Fibroblast of villous mesenchyme (primary cell): Measurements from ENCODE around the gene ACOXL. TPM values are rescaled to one million over a fixed set of nuclear protein-coding genes. Genes with fewer than 3 reads are reported as not detected.

ENCODE experiments used
- DNase-seq: peaks from one replicate; pipeline ENCODE4 v3.0.0-alpha.2; 2010; ENCODE audit warnings: low read depth
- H3K4me3 ChIP-seq: 2 replicates; pipeline ENCODE4 v1.5.1; 2011; ENCODE audit warnings: low read depth, mild to moderate bottlenecking, low read length
- total RNA-seq: library from RNA; depleted of rRNA; stranded (reverse); fragments of >200 nt; gene quantifications from 2 replicates; pipeline ENCODE4 v1.2.3, GENCODE V29; 2012
- TF ChIP-seq, protein P1 (sequence below): IDR thresholded peaks from 2 replicates; pipeline ENCODE4 v1.5.1; 2012; ENCODE audit warnings: low read depth, mild to moderate bottlenecking, low read length; ENCODE audit not compliant: insufficient read depth

ACOXL gene
- total RNA-seq, 1 donor, result not detected

GRCh38 chr2:111017909-111018308 lies 285.5 kb downstream of the ACOXL start:
- H3K4me3 ChIP-seq, result no peak overlapping the region
- TF ChIP-seq, protein P1, sequence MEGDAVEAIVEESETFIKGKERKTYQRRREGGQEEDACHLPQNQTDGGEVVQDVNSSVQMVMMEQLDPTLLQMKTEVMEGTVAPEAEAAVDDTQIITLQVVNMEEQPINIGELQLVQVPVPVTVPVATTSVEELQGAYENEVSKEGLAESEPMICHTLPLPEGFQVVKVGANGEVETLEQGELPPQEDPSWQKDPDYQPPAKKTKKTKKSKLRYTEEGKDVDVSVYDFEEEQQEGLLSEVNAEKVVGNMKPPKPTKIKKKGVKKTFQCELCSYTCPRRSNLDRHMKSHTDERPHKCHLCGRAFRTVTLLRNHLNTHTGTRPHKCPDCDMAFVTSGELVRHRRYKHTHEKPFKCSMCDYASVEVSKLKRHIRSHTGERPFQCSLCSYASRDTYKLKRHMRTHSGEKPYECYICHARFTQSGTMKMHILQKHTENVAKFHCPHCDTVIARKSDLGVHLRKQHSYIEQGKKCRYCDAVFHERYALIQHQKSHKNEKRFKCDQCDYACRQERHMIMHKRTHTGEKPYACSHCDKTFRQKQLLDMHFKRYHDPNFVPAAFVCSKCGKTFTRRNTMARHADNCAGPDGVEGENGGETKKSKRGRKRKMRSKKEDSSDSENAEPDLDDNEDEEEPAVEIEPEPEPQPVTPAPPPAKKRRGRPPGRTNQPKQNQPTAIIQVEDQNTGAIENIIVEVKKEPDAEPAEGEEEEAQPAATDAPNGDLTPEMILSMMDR, result no peak
- no peak for DNase-seq

DNA sequence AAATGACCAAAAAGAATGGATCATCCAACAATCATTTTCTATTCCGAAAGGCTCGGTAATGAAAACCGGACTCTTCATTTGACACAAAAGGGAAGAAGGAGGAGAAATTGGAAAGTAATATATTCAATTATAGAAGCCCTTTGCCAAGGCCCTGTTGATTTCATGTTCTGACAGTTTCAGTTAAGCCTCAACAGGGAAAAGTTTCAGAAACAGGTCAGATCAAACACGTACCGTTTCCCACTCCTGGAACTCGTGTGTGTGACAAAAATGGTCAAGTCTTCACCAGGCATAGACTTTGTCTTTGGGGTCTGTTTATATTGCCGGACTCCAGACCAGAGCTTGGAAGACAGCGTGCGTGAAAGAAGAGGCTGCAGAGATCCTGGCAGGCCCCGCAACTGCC lies 287.0 kb downstream of the ACOXL start:
- no peak for DNase-seq
- TF ChIP-seq, protein P1, result no peak
- no peak overlapping the region for H3K4me3 ChIP-seq

DNA sequence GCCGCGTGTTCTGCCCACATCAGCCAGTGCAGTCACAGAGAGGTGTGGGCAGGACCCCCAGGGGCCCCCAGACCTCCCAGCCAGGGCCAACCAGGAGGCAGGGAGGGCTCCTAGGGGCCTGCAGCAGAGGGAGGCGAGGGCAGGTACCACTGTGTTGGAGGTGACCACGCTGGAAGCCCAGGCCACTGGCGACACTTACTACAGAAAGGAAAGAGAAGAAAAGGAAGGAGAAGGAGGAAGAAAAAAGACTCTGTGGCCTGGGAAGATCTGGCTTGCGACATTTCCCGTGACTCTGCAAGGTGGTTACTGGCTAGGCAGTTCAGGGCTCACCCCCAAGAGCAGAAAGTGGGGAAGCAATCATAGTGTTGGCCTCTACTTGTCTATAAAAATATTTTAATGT lies 290.3 kb downstream of the ACOXL start:
- TF ChIP-seq, protein P1, result no peak
- no peak for DNase-seq
- no peak overlapping the region for H3K4me3 ChIP-seq

- DNase-seq, result no peak
- H3K4me3 ChIP-seq, result no peak overlapping the region
- TF ChIP-seq, protein P1, result no peak
These were observed 292.1 kb downstream of the ACOXL start for GRCh38 chr2:111024496-111024895.

DNA sequence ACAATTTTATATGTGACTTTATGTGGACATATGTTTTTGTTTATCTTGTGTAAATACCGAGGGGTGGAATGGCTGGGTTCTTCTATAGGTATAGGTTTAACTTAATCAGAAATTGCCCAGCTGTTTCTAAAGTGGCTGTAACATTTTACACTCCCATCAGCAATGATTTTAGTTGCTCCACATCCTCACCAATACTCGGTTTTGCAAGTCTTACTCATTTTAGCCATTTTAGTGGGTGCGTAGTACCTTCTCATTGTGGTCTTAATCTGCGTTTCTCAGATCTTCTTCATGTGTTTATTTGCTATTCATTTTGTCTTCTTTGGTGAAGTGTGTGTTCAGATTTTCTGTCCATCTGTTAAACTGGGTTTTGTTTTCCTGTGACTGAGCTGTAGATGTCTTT lies 292.9 kb downstream of the ACOXL start:
- H3K4me3 ChIP-seq, result no peak overlapping the region
- TF ChIP-seq, protein P1, result no peak
- no peak for DNase-seq

DNA sequence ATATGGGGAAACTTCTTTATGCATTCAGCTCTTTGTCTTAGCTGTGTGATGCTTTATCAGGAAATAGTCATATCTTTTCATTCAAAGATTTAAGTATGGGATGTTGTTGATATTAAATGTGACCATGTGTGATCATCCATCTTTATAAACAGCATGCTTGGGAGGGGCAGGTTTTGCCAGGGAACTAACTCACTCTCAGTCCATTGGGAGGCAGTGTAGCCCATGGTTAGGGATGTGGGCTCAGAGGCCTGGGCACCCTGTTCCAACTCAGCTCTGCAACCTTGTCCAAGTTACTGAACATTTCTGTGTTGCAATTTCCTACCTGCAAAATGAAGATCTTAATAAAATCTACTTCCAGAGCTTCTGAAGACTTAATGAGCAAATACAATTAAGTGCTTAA lies 296.3 kb downstream of the ACOXL start:
- no peak overlapping the region for H3K4me3 ChIP-seq
- no peak for DNase-seq
- TF ChIP-seq, protein P1, result no peak

DNA sequence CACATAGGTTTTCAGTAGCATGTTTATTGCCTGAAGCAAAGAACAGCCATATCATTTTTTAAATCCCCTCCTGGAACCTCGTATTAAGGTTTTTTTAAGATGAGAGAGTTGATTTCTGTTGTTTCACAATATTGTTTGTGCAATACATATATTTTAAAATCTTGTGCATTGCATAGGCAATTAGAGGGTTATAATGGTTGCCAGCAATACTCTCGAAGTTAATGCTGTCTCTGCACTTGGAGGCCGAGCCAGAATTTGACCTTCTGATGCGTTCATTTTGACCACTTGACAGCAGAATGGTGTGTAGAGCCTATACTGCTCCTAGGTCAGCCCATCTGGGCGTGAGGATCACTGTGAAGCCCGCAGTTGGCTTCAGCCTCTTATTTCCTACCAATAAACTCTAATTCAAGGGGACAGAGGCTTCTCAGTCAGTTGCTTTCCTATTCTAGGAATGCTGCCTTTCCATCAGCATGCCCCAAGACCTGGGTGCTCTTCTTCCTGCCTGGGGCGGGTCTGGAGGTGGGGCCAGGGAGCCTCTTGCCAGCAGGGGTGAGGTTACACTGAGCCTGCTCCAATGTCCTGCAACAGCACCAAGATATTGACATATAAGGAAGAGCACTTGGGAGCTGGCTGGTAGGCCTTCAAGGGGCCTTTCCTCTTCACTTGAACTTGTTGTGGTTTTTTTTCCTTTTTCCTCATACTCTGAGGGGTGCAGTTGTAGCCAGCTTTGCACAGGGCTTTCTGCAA lies 297.0 kb downstream of the ACOXL start:
- TF ChIP-seq, protein P1, result no peak
- no peak overlapping the region for H3K4me3 ChIP-seq
- no peak for DNase-seq
